GM23338 (cell line): ENCODE measurements around the gene RNFT2.

Source experiments
- CREB1 ChIP-seq: fragments of 250-450 bp; sonication (Bioruptor Pico); IDR thresholded peaks from 2 replicates; pipeline ENCODE4 v1.5.0; 2020; ENCODE audit warnings: low read depth, mild to moderate bottlenecking, moderate library complexity
- ETS1 ChIP-seq: IDR thresholded peaks from 2 replicates; pipeline ENCODE4 v1.6.1; 2016; ENCODE audit warnings: antibody characterized with exemption
- EZH2 ChIP-seq: fragments of 200-600 bp; sonication (generic); IDR thresholded peaks from one replicate; pipeline ENCODE4 v1.8.0; 2017; ENCODE audit warnings: antibody characterized with exemption, mild to moderate bottlenecking, low read depth; ENCODE audit not compliant: unreplicated experiment
- EZH2phosphoT487 ChIP-seq: fragments of 200-600 bp; sonication (generic); IDR thresholded peaks from one replicate; pipeline ENCODE4 v1.8.1; 2018; ENCODE audit warnings: antibody characterized with exemption; ENCODE audit not compliant: unreplicated experiment
- JUNB ChIP-seq: IDR thresholded peaks from one replicate; pipeline ENCODE4 v1.6.1; 2016; ENCODE audit warnings: antibody characterized with exemption; ENCODE audit not compliant: unreplicated experiment
- NANOG ChIP-seq: IDR thresholded peaks from 2 replicates; pipeline ENCODE4 v1.6.1; 2016; ENCODE audit warnings: antibody characterized with exemption, borderline replicate concordance
- POLR2AphosphoS5 ChIP-seq: IDR thresholded peaks from 2 replicates; pipeline ENCODE4 v1.6.1; 2016; ENCODE audit warnings: antibody characterized with exemption, low read depth
- STAT1 ChIP-seq: IDR thresholded peaks from one replicate; pipeline ENCODE4 v1.6.1; 2016; ENCODE audit warnings: antibody characterized with exemption; ENCODE audit not compliant: unreplicated experiment
- ZNF114 ChIP-seq: fragments of 250-450 bp; sonication (Bioruptor Pico); IDR thresholded peaks from 2 replicates; pipeline ENCODE4 v1.5.0; 2020; ENCODE audit warnings: mild to moderate bottlenecking, moderate library complexity
- ZNF331 ChIP-seq: fragments of 250-450 bp; sonication (Bioruptor Pico); IDR thresholded peaks from 2 replicates; pipeline ENCODE4 v1.5.0; 2020; ENCODE audit warnings: low read depth, mild to moderate bottlenecking, moderate library complexity
- TF ChIP-seq, protein P1 (sequence below), 2 experiments: fragments of 200-600 bp in 1 of 2; sonication (generic) in 1 of 2; conservative IDR thresholded peaks; 2 replicates each; pipeline versions ENCODE4 v1.5.1 to v1.6.1; 2016 to 2017; ENCODE audit warnings: antibody characterized with exemption in 2 of 2, low read depth in 2 of 2, mild to moderate bottlenecking in 2 of 2, moderate library complexity in 1 of 2
- TF ChIP-seq, protein P2 (sequence below): IDR thresholded peaks from one replicate; pipeline ENCODE4 v1.6.1; 2018; ENCODE audit warnings: antibody characterized with exemption; ENCODE audit not compliant: unreplicated experiment

- TF ChIP-seq, protein P1, sequence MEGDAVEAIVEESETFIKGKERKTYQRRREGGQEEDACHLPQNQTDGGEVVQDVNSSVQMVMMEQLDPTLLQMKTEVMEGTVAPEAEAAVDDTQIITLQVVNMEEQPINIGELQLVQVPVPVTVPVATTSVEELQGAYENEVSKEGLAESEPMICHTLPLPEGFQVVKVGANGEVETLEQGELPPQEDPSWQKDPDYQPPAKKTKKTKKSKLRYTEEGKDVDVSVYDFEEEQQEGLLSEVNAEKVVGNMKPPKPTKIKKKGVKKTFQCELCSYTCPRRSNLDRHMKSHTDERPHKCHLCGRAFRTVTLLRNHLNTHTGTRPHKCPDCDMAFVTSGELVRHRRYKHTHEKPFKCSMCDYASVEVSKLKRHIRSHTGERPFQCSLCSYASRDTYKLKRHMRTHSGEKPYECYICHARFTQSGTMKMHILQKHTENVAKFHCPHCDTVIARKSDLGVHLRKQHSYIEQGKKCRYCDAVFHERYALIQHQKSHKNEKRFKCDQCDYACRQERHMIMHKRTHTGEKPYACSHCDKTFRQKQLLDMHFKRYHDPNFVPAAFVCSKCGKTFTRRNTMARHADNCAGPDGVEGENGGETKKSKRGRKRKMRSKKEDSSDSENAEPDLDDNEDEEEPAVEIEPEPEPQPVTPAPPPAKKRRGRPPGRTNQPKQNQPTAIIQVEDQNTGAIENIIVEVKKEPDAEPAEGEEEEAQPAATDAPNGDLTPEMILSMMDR (conservative IDR thresholded peaks at IDR 0.05; ENCODE audit: low read depth in 2 of 2), result no peak
- TF ChIP-seq JUNB, result no peak
- TF ChIP-seq EZH2, result no peak
- TF ChIP-seq POLR2AphosphoS5, result no peak
- TF ChIP-seq, protein P2, sequence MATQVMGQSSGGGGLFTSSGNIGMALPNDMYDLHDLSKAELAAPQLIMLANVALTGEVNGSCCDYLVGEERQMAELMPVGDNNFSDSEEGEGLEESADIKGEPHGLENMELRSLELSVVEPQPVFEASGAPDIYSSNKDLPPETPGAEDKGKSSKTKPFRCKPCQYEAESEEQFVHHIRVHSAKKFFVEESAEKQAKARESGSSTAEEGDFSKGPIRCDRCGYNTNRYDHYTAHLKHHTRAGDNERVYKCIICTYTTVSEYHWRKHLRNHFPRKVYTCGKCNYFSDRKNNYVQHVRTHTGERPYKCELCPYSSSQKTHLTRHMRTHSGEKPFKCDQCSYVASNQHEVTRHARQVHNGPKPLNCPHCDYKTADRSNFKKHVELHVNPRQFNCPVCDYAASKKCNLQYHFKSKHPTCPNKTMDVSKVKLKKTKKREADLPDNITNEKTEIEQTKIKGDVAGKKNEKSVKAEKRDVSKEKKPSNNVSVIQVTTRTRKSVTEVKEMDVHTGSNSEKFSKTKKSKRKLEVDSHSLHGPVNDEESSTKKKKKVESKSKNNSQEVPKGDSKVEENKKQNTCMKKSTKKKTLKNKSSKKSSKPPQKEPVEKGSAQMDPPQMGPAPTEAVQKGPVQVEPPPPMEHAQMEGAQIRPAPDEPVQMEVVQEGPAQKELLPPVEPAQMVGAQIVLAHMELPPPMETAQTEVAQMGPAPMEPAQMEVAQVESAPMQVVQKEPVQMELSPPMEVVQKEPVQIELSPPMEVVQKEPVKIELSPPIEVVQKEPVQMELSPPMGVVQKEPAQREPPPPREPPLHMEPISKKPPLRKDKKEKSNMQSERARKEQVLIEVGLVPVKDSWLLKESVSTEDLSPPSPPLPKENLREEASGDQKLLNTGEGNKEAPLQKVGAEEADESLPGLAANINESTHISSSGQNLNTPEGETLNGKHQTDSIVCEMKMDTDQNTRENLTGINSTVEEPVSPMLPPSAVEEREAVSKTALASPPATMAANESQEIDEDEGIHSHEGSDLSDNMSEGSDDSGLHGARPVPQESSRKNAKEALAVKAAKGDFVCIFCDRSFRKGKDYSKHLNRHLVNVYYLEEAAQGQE, result no peak
- TF ChIP-seq EZH2phosphoT487, result no peak
- no peak for TF ChIP-seq ZNF114
- no peak for TF ChIP-seq CREB1 (CRISPR knock-in tag)
- no peak for TF ChIP-seq ZNF331 (CRISPR knock-in tag)
- no peak for TF ChIP-seq STAT1
- TF ChIP-seq ETS1, result no peak
- TF ChIP-seq NANOG, result no peak
Observed at GRCh38 chr12:116713527-116713926, 24.6 kb upstream of the RNFT2 start.
